GM12878 (cell line): ENCODE results near the gene GRIN2C. TPM values are rescaled to one million over a fixed set of nuclear protein-coding genes. Genes with fewer than 3 reads are reported as not detected.

ENCODE experiments used
- BACH1 ChIP-seq: fragments of 450-650 bp; IDR thresholded peaks from 2 replicates; pipeline ENCODE4 v1.6.1; 2017; ENCODE audit warnings: mild to moderate bottlenecking, borderline replicate concordance
- BMI1 ChIP-seq: fragments of 450-650 bp; IDR thresholded peaks from 2 replicates; pipeline ENCODE4 v1.6.1; 2016; ENCODE audit warnings: mild to moderate bottlenecking, moderate library complexity, borderline replicate concordance
- EP300 ChIP-seq, 2 experiments: fragments of 150-350 bp in 1 of 2; IDR thresholded peaks; 2 replicates each; pipeline ENCODE4 v1.6.1; 2011 to 2012; ENCODE audit warnings: low read depth in 2 of 2, low read length in 2 of 2, borderline replicate concordance in 1 of 2, improper control_type of control experiment in 1 of 2, inconsistent platforms in 1 of 2; ENCODE audit not compliant: control insufficient read depth in 1 of 2
- EZH2 ChIP-seq: IDR thresholded peaks from 2 replicates; pipeline ENCODE4 v1.6.1; 2012; ENCODE audit warnings: low read depth, mild to moderate bottlenecking, control low read depth, inconsistent platforms, low read length, borderline replicate concordance; ENCODE audit not compliant: control insufficient read depth
- KAT2A ChIP-seq: conservative IDR thresholded peaks from 2 replicates; pipeline ENCODE4 v1.6.1; 2011; ENCODE audit warnings: low read depth, low read length; ENCODE audit not compliant: control insufficient read depth
- KDM1A ChIP-seq: fragments of 200-600 bp; sonication (generic); IDR thresholded peaks from 2 replicates; pipeline ENCODE4 v1.6.1; 2016; ENCODE audit warnings: borderline replicate concordance
- NR2C1 ChIP-seq: fragments of 450-650 bp; IDR thresholded peaks from 2 replicates; pipeline ENCODE4 v1.6.1; 2017; ENCODE audit warnings: antibody characterized with exemption, mild to moderate bottlenecking, moderate library complexity
- NRF1 ChIP-seq: conservative IDR thresholded peaks from 2 replicates; pipeline ENCODE4 v1.6.1; 2011; ENCODE audit warnings: mild to moderate bottlenecking, low read depth, low read length, improper control_type of control experiment
- TAF1 ChIP-seq: IDR thresholded peaks from 2 replicates; pipeline ENCODE4 v1.6.1; 2011; ENCODE audit warnings: mild to moderate bottlenecking, low read depth, low read length, borderline replicate concordance
- polyA plus RNA-seq, 11 experiments: library from polyadenylated mRNA; depleted of rRNA in 4 of 11; unstranded in 6 of 11; stranded (reverse) in 5 of 11; fragments of >200 nt; fragmentation: Nextera tagmentation in 4 of 11; fragmentation: Illumina TruSeq in 1 of 11; extraction: Ambion mirVana in 4 of 11; extraction: Trizol in 1 of 11; gene quantifications; 1 replicate in 1 of 11; 2 replicates in 10 of 11; pipeline versions ENCODE4 v1.2.1 to v1.2.3, GENCODE V29; 2011 to 2016; ENCODE audit warnings: inconsistent platforms in 2 of 11, missing spikeins in 2 of 11, low read depth in 1 of 11
- total RNA-seq, 4 experiments: library from RNA; depleted of rRNA in 3 of 4; stranded (reverse); fragments of >200 nt in 3 of 4; fragmentation: Illumina TruSeq in 1 of 4; extraction: Trizol in 1 of 4; gene quantifications; 2 replicates each; pipeline versions ENCODE4 v1.2.1 to v1.2.3, GENCODE V29; 2013 to 2021
- TF ChIP-seq, protein P1 (sequence below): fragments of 450-650 bp; IDR thresholded peaks from 2 replicates; pipeline ENCODE4 v1.6.1; 2017; ENCODE audit warnings: mild to moderate bottlenecking, moderate library complexity
- TF ChIP-seq, protein P2 (sequence below): IDR thresholded peaks from 2 replicates; pipeline ENCODE4 v1.6.1; 2012; ENCODE audit warnings: improper control_type of control experiment, low read depth, low read length; ENCODE audit not compliant: insufficient replicate concordance

GRIN2C gene
- total and polyA plus RNA-seq, 10 of the 15 experiments (the other 5 are each of a cell fraction or from before 2014, with no cell fraction given): 0.01 to 0.20 (median 0.11) TPM; not detected in 2

DNA sequence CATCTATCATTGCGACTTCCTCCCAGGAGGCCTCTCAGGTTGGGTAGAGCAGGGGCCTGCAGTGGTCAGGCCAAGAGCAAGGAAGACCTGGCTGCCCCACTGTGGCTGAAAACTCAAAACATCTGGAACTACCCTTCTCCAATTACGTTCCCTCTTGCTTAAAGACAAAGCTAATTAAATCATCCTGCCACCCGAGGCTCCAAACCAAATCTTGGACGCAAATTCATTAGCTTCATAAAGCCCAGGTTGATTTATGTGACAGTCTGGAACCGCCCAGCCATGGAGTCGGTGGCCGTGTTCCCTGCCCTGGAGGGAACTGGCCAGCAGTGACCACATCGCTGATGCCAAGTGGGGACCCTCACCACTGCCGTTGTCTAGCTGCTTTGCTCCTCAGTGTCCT is 21.4 kb downstream of the GRIN2C start (continued):
- no peak for TF ChIP-seq EP300 (IDR thresholded peaks at IDR 0.05; ENCODE audit: borderline replicate concordance in 1 of 2, control insufficient read depth in 1 of 2, low read depth in 2 of 2, low read length in 2 of 2)
- TF ChIP-seq BACH1: no peak
- TF ChIP-seq, protein P1, sequence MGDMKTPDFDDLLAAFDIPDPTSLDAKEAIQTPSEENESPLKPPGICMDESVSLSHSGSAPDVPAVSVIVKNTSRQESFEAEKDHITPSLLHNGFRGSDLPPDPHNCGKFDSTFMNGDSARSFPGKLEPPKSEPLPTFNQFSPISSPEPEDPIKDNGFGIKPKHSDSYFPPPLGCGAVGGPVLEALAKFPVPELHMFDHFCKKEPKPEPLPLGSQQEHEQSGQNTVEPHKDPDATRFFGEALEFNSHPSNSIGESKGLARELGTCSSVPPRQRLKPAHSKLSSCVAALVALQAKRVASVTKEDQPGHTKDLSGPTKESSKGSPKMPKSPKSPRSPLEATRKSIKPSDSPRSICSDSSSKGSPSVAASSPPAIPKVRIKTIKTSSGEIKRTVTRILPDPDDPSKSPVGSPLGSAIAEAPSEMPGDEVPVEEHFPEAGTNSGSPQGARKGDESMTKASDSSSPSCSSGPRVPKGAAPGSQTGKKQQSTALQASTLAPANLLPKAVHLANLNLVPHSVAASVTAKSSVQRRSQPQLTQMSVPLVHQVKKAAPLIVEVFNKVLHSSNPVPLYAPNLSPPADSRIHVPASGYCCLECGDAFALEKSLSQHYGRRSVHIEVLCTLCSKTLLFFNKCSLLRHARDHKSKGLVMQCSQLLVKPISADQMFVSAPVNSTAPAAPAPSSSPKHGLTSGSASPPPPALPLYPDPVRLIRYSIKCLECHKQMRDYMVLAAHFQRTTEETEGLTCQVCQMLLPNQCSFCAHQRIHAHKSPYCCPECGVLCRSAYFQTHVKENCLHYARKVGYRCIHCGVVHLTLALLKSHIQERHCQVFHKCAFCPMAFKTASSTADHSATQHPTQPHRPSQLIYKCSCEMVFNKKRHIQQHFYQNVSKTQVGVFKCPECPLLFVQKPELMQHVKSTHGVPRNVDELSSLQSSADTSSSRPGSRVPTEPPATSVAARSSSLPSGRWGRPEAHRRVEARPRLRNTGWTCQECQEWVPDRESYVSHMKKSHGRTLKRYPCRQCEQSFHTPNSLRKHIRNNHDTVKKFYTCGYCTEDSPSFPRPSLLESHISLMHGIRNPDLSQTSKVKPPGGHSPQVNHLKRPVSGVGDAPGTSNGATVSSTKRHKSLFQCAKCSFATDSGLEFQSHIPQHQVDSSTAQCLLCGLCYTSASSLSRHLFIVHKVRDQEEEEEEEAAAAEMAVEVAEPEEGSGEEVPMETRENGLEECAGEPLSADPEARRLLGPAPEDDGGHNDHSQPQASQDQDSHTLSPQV: no peak
- TF ChIP-seq TAF1: no peak
- no peak for TF ChIP-seq BMI1
- TF ChIP-seq NRF1: no peak
- TF ChIP-seq KDM1A: no peak
- TF ChIP-seq EZH2: no peak
- no peak for TF ChIP-seq NR2C1
- TF ChIP-seq KAT2A: no peak
- TF ChIP-seq, protein P2, sequence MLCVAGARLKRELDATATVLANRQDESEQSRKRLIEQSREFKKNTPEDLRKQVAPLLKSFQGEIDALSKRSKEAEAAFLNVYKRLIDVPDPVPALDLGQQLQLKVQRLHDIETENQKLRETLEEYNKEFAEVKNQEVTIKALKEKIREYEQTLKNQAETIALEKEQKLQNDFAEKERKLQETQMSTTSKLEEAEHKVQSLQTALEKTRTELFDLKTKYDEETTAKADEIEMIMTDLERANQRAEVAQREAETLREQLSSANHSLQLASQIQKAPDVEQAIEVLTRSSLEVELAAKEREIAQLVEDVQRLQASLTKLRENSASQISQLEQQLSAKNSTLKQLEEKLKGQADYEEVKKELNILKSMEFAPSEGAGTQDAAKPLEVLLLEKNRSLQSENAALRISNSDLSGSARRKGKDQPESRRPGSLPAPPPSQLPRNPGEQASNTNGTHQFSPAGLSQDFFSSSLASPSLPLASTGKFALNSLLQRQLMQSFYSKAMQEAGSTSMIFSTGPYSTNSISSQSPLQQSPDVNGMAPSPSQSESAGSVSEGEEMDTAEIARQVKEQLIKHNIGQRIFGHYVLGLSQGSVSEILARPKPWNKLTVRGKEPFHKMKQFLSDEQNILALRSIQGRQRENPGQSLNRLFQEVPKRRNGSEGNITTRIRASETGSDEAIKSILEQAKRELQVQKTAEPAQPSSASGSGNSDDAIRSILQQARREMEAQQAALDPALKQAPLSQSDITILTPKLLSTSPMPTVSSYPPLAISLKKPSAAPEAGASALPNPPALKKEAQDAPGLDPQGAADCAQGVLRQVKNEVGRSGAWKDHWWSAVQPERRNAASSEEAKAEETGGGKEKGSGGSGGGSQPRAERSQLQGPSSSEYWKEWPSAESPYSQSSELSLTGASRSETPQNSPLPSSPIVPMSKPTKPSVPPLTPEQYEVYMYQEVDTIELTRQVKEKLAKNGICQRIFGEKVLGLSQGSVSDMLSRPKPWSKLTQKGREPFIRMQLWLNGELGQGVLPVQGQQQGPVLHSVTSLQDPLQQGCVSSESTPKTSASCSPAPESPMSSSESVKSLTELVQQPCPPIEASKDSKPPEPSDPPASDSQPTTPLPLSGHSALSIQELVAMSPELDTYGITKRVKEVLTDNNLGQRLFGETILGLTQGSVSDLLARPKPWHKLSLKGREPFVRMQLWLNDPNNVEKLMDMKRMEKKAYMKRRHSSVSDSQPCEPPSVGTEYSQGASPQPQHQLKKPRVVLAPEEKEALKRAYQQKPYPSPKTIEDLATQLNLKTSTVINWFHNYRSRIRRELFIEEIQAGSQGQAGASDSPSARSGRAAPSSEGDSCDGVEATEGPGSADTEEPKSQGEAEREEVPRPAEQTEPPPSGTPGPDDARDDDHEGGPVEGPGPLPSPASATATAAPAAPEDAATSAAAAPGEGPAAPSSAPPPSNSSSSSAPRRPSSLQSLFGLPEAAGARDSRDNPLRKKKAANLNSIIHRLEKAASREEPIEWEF: no peak
- TF ChIP-seq, all 136 proteins: peak for 0
